DOHH2 (cell line): ENCODE results near the gene DNAJC19.

Experiments
- CTCF ChIP-seq: fragments of 200-600 bp; sonication (generic); IDR thresholded peaks from one replicate; pipeline ENCODE4 v1.5.1; 2014; ENCODE audit warnings: antibody characterized with exemption, mild to moderate bottlenecking, low read depth, low read length; ENCODE audit not compliant: poor library complexity, severe bottlenecking
- EZH2phosphoT487 ChIP-seq: fragments of 200-600 bp; sonication (generic); IDR thresholded peaks from 2 replicates; pipeline ENCODE4 v1.6.1; 2017; ENCODE audit warnings: borderline replicate concordance, mild to moderate bottlenecking, antibody characterized with exemption, low read length, moderate library complexity, mixed read lengths

- TF ChIP-seq CTCF (no peak), EZH2phosphoT487 (no peak)
Observed at GRCh38 chr3:180979961-180980360, 9.6 kb downstream of the DNAJC19 start.
